A172 (cell line): ENCODE measurements around the gene SLCO2A1. TPM values are rescaled to one million over a fixed set of nuclear protein-coding genes. Genes with fewer than 3 reads are reported as not detected.
"Not testable (repeated sequence)": the region's sequence is repeated elsewhere in the genome, so short reads cannot be mapped to it uniquely, and the experiment has no call there.

ENCODE experiments used
- DNase-seq: peaks from one replicate; pipeline ENCODE4 v3.0.0-alpha.2; 2015; ENCODE audit warnings: low spot score
- total RNA-seq: library from RNA; depleted of rRNA; stranded (reverse); fragments of >200 nt; shearing (Covaris generic); gene quantifications from 2 replicates; pipeline ENCODE4 v1.2.3, GENCODE V29; 2014; rRNA removed

The SLCO2A1 gene
- total RNA-seq, result 0.24 TPM in 1 of 2 replicates, not detected in the other

DNA sequence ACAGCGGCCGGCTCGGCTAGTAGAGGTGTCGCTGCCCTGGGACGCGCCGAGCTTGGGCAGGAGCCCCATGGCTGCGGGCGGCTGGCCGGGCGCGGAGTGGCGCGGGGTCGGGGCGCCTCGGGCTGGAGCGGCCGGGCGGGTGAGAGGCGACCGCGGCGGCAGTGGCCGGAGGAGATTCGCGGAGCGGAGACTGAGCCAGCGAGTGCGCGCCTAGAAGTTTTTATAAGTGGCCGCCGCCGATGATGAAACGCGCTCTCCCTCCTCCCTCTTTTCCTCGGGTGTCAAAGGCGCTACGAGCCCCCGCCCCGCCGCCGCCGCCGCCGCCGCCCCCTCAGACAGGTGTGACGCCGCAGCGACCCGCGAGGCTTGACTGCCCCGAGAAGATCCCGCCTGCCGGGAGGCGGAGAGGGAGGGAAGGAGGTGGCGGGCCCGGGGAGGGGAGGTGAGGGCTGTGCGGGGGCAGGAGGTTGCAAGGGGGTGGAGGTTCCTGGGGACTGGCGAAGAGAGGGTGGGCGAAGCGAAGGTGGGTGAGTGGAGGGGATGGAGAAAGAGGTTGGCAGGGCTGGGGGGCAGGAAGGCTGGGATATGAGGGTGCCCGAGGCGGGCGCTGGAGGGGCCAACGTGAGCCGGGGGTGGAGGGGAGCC, at the start of gene SLCO2A1:
SLCO2A1 (minus strand) TSS at position 192 of the 645 bp plus-strand sequence; CDS start at position 69, 123 bp downstream.
- peak; percentile 14 for DNase-seq

DNA sequence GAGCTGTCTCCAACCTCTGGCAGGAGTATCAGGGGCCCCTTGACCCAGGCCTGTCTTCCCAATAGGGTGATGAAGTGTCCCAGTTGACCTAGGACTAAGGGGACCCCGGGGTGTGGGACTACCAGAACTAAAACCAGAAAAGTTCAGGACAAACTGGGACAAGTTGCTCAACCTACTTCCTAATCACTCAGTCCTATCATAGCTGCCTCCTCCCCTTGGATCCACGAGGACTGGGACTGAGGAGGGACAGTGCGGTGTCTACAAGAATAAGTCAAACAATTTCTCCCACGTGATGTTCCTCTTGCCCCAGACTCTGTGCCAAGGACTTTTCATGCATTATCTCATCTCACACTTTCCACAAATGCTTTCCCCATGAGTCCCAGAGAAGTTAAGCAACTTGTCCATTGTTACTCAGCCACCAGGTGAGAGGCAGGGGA, 49.4 kb upstream of the SLCO2A1 start:
- DNase-seq, result no peak

DNA sequence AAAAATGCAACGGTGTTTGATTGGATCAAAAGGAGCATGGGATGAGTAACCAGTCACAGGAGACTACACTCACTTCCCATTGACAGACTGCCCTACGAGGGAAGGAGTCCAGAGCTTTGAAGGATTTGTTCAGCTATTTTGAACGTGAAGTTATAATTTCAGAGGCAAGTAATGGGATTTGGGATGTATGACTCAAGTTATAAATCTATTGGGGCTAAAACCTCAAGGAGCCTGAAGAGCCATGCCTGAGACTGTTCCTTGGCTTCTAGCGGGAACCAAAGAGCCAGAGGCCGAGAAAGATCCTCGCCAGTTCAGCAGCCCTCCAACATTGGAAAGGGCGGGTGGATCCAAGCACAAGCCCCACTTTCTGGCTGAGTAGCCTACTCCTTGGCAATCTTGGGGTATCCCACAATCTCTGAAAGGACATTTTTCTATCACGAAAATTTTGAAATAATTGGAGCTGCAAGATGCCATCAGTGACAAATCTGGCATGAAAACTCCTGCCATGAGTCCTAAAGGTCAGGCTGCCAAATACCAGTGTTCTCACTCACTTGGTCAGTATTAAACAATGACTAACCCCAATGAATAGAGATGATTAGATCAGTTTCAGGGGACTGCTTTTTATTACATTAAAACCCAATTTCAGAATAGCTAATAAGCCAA, 48.6 kb upstream of the SLCO2A1 start:
- DNase-seq, result no peak

DNA sequence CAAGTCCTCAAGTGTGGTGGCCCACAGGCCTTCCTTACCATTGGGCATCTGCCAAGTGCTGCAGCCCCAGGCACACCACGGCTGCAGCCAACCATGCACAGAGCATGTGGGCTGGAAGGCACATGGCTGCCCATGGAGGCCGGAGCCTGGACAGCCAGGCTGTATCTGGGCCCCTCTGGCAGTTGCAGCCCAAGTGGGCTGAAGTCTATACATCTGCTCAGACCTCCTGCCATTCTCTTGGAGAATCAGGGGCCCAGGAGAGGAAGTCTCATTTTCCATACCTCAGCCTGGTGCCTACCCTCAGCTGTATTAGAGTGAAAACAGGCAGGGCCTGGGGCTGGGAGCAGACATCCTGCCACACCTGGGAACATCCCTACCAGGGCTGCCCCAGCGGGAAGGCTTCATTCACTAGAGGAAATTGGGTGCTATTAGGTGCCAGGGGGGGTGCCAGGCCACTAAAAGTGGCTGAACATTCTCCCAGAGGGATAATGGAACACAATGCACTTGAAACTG, 48.0 kb upstream of the SLCO2A1 start:
- DNase-seq, result no peak

DNA sequence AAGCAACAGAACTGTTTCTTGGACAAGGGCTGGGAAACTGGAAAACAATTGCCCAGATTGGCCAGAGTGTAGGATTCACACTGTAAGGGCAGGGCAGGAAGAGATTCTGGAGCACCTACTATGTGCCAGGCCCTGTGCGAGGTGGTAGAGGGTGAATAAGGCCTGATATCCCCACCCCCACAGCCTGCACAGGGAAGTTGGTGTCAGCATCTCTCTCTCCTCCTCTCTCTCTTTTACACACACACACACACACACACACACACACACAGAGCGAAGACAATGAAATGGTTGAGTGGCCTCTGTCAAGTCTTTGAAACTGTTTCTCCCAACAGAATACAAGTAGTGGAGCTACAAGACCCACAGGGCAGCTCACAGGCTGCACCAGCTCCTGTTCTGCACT, 47.1 kb upstream of the SLCO2A1 start:
- no peak for DNase-seq

DNA sequence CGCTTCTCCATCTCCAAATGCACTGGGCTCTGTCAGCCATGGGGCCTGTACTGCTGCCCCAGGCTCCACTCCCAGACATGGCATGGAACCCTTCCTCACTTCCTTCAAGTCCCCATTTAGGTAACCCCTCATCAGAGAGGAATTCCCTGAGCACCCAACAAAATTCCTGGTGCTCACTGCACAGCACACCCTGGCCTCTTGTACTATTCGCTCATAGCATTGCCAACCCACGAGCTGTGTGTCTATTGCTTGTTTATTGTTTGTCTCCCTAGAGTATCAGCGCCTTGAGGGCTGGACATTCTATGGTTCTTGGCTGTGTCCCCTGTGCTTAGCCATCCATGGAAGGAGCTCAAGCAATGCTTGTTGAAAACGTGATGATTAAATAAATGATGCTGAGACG, 46.1 kb upstream of the SLCO2A1 start:
- no peak for DNase-seq

DNA sequence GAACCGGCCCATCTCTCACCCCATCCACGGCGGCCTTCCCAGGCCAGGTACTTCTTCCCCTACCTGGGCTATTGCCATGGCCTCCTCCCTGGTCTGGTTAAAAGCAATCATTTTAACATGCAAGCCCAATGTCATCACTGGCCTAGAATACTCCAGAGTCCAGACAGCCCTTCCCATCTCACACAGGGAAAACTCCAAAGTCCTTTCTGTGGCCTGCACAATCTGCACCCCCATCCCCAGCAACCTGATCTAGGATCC, 45.8 kb upstream of the SLCO2A1 start:
- no peak for DNase-seq

DNA sequence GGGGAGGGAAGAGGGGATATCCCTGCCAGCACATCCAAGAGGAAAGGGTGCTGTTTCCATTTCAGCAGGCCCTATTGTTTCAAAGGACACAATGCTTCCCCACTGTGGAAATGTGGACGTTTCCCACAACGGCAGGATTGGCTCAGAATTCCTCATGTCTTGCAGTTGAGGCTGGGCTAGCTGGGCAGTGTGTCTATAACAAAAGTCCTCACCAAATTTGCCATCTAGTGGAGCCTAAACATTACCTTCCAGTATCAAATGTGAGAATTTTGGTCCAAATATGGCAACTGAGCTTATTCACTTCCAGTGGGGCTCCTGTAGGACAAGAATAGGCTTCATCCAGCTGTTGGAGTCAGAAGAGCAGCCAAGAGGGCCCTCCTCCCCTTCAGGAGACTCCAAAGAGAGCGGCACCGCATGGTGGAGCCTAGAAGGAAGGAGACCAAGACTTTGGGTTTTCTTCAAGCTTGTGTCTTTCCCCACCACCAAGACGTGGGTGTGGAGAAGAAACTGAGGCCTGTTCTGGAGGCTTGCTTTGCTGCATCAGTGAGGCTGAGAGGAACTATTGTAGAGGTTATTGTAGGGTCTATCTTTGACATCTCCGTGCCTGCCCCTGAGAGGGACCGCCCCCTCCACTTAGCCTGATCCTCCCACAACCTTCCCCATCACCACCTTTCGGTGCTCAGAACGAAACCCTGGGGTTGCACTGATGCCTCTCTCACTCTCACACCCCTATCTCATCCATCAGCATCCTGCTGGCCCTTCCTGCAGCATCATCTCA, 45.3 kb upstream of the SLCO2A1 start:
- no peak for DNase-seq

DNA sequence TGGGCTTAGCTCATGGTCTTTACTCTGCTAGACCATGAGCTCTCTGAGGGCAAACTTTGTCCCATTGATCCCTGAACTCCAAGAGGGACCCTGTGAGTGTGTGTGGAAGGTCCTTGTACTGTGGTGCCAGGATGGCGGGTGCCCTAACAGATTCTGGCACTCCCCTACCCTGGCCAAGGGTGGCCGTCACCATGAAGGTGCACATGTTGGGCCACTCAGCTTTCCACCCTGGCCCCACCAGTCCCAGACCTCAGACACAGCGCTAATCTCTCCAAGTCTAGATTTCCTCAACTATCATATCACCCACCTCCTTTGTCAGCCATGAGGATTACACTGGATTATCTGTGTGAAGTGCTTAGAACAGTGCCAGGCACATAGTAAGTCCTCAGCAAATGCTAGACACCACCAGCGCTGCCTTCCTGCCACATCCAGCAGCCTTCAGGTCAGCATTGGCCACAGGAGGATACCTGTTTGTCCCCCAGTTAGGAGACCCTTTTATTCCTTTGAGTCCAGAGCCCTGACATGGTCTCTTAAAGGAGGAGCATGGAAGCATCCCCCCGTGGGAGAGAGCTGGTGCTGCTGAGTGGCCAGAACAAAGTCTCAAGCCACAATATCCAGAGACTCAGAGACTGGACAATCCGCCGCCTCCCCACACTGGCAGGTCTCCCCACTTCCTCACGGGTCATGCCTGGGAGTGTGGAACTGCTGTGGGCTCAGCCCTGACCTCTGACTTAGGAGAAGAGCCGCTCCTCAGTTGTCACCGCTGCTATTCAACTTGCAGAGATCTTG, 44.5 kb upstream of the SLCO2A1 start:
- no peak for DNase-seq

DNA sequence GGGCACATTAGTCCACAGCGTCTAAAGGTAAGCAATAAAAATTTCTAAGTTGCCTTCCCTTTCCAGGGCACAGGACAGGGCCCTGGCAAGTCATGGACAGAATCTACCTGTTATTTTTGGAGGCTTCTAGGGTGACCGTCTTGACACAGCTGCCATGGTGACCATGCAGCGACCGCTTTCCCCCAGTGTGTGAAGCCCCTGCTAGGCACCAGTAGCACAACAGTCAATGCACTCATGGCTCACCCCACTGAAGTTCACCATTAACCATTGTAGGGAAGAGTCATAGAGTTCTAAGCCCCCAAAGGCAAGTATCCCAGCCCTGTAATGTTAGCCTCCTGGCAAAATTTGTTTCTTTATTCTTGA, 43.8 kb upstream of the SLCO2A1 start:
- no peak for DNase-seq

DNA sequence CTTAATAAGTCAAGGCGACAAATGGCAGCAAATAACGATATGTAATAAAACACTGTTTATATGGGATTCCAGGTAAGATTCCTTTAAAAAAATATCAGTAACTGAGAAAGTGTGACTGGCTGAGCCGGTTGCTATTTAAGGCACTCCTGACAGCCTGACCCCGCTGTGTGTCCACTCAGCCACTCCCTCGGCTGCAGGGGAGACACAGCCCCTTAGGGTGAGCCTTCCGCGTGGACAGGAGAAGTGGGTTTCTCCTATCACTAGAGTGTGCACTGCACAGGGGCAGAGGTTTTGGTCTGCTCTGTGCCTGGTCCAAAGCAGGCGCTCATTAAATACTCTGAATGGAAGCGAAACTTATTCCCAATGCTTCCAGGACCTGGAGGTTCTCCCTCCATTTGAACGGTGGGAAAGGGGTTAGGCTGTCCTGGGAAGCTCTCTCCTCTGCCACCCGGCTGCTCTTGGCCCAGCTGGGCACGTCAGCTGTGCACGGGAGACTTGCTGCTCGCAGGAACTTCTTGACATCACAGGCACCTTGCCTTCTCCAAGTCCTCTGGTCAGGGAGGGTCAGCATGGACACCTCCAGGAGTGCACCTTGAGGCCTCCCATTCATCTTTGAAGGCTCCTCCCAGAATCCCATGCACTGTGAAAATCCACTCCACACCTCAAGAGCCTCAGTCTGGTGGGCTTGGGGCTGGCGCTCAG, 43.3 kb upstream of the SLCO2A1 start:
- DNase-seq, result no peak

DNA sequence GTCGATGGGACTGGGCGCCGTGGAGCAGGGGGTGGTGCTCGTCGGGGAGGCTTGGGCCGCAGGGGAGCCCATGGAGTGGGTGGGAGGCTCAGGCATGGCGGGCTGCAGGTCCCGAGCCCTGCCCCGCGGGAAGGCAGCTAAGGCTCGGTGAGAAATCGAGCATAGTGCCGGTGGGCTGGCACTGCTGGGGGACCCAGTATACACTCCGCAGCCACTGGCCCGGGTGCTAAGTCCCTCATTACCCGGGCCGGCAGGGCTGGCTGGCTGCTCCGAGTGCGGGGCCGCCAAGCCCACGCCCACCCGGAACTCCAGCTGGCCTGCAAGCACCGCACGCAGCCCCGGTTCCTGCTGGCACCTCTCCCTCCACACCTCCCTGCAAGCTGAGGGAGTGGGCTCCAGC, 40.6 kb upstream of the SLCO2A1 start:
- not testable (repeated sequence) for DNase-seq

DNA sequence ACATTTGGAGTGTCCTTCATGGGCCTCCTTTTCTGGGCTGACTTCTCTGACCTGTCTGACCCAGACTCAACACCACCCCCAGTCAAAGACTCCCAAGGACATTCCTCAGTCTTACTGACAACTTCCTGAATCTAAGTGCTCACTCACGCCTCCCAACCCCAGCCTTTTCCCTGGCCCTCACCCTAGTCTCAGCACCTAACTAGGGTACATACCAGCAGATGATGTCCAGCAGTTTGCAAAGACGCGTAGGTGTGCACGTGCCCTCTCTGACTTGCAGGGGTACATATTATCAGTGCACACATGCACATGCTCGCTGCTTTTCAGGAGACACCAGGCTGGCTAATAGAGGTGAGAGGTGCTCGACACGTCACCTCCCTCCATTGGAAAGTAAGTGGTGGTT, 38.7 kb upstream of the SLCO2A1 start:
- no peak for DNase-seq

DNA sequence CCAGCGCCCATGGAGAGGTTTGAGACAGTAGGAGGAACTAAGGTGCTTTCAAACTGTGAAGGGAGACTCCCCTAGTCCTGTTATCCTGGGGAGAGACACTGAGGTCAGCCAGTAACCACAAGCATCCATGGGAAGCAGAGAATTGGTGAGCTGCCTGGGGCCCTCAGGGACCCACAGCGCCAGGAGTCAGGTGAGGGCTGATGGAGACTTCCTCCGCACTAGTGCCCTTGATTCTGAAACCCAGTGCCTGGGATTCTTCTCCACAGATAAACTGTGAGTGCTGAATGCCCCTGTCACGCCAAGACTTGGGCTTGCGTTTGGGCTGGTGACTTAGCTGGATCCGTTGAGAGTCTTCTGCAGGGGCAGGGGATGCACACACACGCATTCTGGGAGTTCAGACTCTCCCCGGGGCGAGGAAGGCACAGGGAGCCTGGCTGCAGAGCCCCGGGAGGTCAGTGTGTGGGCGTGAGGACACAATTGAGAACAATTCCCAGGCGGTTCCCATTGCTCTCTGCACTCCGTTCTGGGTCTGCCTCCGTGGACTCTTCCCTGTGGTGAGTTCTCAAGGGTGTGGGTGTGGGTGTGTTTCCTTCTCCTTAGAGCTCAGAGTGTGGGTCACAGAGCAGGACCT, 37.9 kb upstream of the SLCO2A1 start:
- no peak for DNase-seq

DNA sequence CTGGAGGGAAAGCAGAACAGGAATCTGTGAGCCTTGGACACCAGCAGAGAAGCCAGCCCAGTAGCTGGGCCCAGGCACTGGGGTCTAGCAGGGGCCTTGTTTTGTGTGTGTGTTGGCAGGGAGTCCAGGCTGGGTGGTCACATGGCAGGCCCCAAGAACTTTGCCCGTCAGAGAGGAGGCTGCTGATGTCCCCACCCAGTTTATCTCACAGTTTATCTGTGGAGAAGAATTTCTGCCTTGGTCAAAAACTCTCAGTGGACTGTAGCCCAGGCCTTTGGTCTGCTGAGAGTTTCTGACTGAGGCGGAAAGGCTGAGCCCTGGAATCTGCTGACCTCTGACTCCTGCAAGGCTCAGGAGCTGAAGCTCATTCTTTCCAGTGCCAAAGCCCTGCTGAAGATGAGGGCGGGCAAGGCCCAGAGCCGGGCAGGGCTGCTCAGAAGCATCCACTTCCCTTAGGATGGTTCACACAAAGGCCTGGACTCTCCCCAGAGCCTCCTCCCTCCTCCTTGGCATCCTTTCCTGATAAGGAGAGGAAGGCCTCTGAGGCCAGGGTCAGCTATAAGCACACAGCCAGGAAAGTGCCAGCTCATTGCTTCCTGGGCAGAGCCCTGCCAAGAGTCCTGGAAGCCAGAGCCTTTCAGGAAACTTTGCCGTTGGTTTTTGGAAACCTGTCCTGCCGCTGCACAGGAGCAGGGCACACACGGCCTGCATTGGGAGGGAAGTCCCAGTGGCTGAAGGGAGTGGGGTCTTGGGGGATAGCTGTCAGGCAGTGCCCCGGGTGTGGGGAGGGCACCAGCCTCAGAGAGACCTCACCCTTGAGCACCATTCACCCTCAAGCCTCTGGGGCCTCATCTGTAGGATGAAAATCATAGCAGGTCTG, 37.2 kb upstream of the SLCO2A1 start:
- peak; percentile 14 for DNase-seq

DNA sequence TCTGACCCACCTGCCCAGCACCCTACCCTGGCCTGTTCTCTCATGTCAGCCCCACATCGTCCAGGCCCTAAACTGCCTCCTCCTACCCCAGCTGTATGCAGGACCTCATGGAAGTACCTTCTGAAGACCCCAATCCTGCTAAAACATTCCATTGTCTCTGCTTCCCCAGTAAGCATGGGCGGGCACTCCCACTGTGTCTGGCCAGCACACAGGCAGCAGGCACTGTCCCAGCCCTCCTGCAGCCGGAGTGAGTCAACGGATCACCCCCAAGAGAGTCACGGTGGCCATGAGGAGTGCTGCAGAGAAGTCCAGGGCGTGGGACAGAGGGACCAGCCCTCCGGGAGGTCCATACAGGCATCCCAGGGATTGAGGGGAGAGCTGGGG, 36.4 kb upstream of the SLCO2A1 start:
- DNase-seq, result no peak

DNA sequence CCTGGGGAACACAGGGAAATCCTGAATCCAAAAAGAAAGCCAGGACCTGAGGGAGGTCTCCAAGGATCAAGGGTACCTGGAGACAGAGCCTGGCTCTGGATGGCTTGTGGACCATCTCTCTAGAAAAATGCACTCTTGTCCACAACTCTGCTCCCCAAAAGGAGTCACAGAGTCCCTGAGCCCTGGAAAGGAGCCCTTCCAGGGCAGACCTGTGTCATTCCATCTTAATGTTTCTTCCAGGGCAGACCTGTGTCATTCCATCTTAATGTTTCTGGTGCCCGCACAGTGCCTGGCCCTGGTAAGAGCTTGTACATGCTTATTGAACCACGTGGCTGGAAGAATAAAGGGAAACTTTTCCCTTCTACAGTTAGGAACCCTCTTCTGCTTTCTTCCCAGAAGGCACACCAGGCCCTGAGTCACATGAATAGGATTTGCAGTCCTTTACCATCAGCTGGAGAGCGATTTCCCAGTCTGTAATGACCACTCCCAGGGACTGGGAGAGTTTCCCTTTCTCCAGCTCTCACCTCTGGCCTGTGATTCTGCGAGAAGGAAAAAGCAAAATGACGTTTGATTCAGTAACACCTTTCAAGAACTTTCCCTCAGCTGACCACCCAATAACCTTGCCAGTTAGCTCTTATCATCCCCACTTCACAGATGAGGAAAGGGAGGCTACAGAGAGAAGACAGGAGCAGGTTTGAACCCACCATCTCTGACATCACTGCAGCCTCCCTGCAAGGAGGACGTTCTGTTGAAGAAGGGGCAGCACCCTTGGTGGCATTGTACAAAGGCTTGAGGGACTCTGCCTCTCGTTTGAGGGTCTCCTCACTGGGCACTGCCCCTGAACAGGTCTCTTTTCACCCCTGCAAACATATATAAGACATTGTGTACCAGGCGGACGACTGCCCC, 35.8 kb upstream of the SLCO2A1 start:
- DNase-seq, result no peak

DNA sequence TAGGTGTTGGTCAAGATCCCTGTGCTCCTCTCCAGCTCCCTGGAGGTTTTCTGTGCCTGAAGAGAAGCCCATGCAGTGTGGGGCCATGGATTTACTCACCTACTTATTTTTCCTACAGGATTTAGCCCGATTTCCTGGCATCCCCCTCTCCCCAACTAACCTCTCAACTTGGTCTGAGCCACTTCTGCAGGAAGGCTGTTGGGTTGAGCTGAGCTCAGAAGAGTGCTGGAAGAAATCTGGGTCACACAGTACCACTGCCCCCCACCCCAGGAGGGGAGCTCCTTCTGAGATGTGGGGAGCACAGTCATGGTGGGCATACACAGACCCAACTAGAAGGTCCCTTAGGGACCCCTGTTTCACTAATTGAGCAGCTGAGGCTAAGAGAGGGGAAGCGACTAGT, 34.4 kb upstream of the SLCO2A1 start:
- no peak for DNase-seq

DNA sequence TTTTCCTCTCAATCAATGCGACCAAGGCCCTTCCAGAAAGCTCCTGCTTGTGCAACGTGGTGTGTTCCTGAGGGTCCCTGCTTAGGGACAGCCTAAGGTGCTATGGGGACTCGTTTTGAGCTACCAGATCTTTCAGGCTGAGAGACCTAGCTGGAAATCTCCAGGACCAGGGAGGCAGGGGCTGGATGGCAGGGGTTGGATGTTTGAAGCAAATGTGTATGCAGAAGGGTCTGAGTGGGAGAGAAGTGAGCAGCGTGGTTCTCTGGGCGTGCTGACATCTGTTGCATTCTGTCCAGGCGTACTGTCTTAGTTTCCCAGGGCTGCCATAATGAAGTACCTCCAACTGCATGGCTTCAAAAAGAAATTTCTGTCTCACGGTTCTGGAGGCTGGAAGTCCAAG, 31.7 kb upstream of the SLCO2A1 start:
- DNase-seq, result no peak
